GM18505 (cell line): ENCODE data around the gene TSKU.

ENCODE experiments used
- ATAC-seq: cut with Tn5 transposase; IDR thresholded peaks from one replicate; pipeline ENCODE4 v1.9.1; 2021; ENCODE audit not compliant: unreplicated experiment
- POLR2A ChIP-seq: IDR thresholded peaks from 4 replicates; pipeline ENCODE4 v1.6.1; 2011; ENCODE audit warnings: borderline replicate concordance; ENCODE audit not compliant: insufficient read depth, insufficient read length; ENCODE audit errors: extremely low read depth

Gene TSKU

GRCh38 chr11:76770642-76771445 is 12.3 kb upstream of the TSKU start:
- no peak for TF ChIP-seq POLR2A
- no peak for ATAC-seq

- ATAC-seq: no peak
- TF ChIP-seq POLR2A: no peak
These were observed 11.6 kb upstream of the TSKU start for GRCh38 chr11:76771446-76772099.

- TF ChIP-seq POLR2A: no peak
- ATAC-seq: no peak
These were observed 10.9 kb upstream of the TSKU start for GRCh38 chr11:76772100-76772782.

- no peak for TF ChIP-seq POLR2A
- no peak for ATAC-seq
These were observed 10.4 kb upstream of the TSKU start for GRCh38 chr11:76772783-76773106.

GRCh38 chr11:76773921-76774361 is 9.2 kb upstream of the TSKU start:
- no peak for TF ChIP-seq POLR2A
- no peak for ATAC-seq

GRCh38 chr11:76776472-76776871 is 6.7 kb upstream of the TSKU start:
- no peak for ATAC-seq
- no peak for TF ChIP-seq POLR2A

- TF ChIP-seq POLR2A: no peak
- ATAC-seq: no peak
These were observed 5.9 kb upstream of the TSKU start for GRCh38 chr11:76777305-76777704.

GRCh38 chr11:76777876-76778275 is 5.3 kb upstream of the TSKU start:
- ATAC-seq: no peak
- no peak for TF ChIP-seq POLR2A

- TF ChIP-seq POLR2A: no peak
- no peak for ATAC-seq
These were observed 4.3 kb upstream of the TSKU start for GRCh38 chr11:76778874-76779273.

GRCh38 chr11:76781046-76781801 is 1.9 kb upstream of the TSKU start:
- no peak for ATAC-seq
- no peak for TF ChIP-seq POLR2A

- no peak for TF ChIP-seq POLR2A
- ATAC-seq: no peak
These were observed 1.2 kb upstream of the TSKU start for GRCh38 chr11:76781807-76782530.

- no peak for TF ChIP-seq POLR2A
- ATAC-seq: no peak
These were observed 444 bp upstream of the TSKU start for GRCh38 chr11:76782531-76783293.
